Left lung (tissue), 10 donors: ENCODE results near the gene CHSY1. TPM values are rescaled to one million over a fixed set of nuclear protein-coding genes. Genes with fewer than 3 reads are reported as not detected.

ENCODE experiments used
- ATAC-seq: fragments of 200-7000 bp; cut with Tn5 transposase; one replicate; pipeline ENCODE4 v1.9.1; 2020; ENCODE audit warnings: moderate library complexity
- DNase-seq, 4 donors: peaks; one replicate each; pipeline ENCODE4 v3.0.0-alpha.2; 2013 to 2020
- H3K27ac ChIP-seq, 2 donors: fragments of 200-600 bp; sonication (generic) in 1 of 2; one replicate each; pipeline versions ENCODE4 v1.5.0 to v1.8.0; 2020 to 2021
- H3K27me3 ChIP-seq, 2 donors: fragments of 200-600 bp; sonication (generic) in 1 of 2; one replicate each; pipeline versions ENCODE4 v1.5.0 to v1.8.0; 2020 to 2021
- H3K36me3 ChIP-seq, 2 donors: fragments of 200-600 bp; sonication (generic) in 1 of 2; one replicate each; pipeline versions ENCODE4 v1.5.0 to v1.8.0; 2020 to 2021
- H3K4me1 ChIP-seq, 2 donors: fragments of 200-600 bp; one replicate each; pipeline ENCODE4 v1.8.0; 2021
- H3K4me3 ChIP-seq, 2 donors: fragments of 200-600 bp; sonication (generic) in 1 of 2; one replicate each; pipeline versions ENCODE4 v1.5.0 to v1.8.0; 2020 to 2021; ENCODE audit warnings: mild to moderate bottlenecking in 1 of 2
- H3K9me3 ChIP-seq, 2 donors: fragments of 200-600 bp; sonication (generic) in 1 of 2; one replicate each; pipeline versions ENCODE4 v1.5.0 to v1.8.0; 2020 to 2021
- intact Hi-C, 2 donors: fragments of 100-400 bp; cut with DNase I; formaldehyde crosslinking; loops; one replicate each; pipeline versions ENCODE4 v1.11.2 to v1.14.2; 2022
- polyA plus RNA-seq, 6 donors: library from polyadenylated mRNA; unstranded; fragments of 120-200 nt; gene quantifications; one replicate each; pipeline ENCODE4 v1.2.1, GENCODE V29; 2013; ENCODE audit not compliant: insufficient read length in 6 of 6
- total RNA-seq, 2 donors: library from RNA; stranded (reverse); fragmentation: NEBNext Ultra II Directional; extraction: Animal tissue kit (Norgen Biotek cat#: 25700); gene quantifications; one replicate each; pipeline ENCODE4 v1.2.1, GENCODE V29; 2021
- TF ChIP-seq, protein P1 (sequence below), 2 donors: fragments of 200-600 bp; sonication (generic) in 1 of 2; IDR thresholded peaks; one replicate each; pipeline versions ENCODE4 v1.5.0 to v1.8.0; 2021; ENCODE audit warnings: antibody characterized with exemption in 2 of 2
- donor health status: DM: no; HTN: yes; CAD: no.
- donor health status: DM: no; HTN: no; CAD: no.

The CHSY1 gene
- total and polyA plus RNA-seq, 8 donors, result 33.3 to 61.5 (median 51.5) TPM

DNA sequence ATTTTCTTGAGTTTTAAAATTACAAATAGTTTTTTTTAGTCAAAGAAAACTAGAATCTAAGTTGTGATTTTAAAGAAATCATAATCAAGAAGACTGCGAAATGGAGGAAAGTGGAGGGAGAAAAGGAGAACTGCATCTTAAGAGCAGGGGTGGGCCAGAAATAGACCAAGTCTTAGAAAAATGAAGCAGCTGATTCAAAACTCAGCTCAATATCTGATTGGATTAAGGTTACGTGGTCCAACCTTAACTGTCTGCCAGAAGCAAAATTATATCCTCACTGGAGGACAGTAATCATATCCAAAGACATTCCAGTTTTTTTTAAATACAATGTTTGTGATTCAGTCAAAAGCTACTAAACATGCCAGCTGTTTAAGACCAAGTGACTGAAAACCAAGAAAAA is 41.4 kb downstream of the CHSY1 start:
- H3K27me3 ChIP-seq, result no peaks in the 10 kb centered on the region
- TF ChIP-seq, protein P1, sequence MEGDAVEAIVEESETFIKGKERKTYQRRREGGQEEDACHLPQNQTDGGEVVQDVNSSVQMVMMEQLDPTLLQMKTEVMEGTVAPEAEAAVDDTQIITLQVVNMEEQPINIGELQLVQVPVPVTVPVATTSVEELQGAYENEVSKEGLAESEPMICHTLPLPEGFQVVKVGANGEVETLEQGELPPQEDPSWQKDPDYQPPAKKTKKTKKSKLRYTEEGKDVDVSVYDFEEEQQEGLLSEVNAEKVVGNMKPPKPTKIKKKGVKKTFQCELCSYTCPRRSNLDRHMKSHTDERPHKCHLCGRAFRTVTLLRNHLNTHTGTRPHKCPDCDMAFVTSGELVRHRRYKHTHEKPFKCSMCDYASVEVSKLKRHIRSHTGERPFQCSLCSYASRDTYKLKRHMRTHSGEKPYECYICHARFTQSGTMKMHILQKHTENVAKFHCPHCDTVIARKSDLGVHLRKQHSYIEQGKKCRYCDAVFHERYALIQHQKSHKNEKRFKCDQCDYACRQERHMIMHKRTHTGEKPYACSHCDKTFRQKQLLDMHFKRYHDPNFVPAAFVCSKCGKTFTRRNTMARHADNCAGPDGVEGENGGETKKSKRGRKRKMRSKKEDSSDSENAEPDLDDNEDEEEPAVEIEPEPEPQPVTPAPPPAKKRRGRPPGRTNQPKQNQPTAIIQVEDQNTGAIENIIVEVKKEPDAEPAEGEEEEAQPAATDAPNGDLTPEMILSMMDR (IDR thresholded peaks at IDR 0.05), result no peak
- no peak for ATAC-seq
- no peak overlapping the region for H3K4me3 ChIP-seq
- H3K4me1 ChIP-seq, result peaks cover 13 to 88% of the 10 kb centered on the region in 2 donors
- H3K36me3 ChIP-seq, result no peaks in the 10 kb centered on the region
- no peaks in the 10 kb centered on the region for H3K9me3 ChIP-seq
- H3K27ac ChIP-seq, result peak overlapping the region; percentile 3 to 84
- intact Hi-C loops, result no loop called here
- no peak for DNase-seq

DNA sequence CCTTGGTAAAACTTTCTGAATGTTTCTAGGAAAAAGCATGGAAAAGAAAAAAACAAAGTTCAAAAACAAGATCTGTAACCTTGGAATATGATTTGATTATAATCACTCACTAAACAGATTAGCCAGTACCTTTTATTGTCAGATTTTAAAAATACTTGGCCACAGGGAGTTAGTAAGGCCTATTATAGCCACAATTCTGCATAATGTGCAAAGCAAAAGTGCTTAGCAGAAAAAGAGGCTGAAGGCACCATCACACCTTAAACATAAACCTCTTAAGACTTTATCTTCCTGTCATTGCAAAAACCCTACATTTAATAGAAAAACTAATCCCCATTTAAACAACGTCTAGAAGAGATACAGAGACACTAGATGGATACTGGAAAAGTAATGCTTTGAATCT is 41.8 kb downstream of the CHSY1 start:
- intact Hi-C loops, result no loop called here
- peaks cover 17 to 92% of the 10 kb centered on the region in 2 donors for H3K4me1 ChIP-seq
- TF ChIP-seq, protein P1 (IDR thresholded peaks at IDR 0.05), result no peak
- no peaks in the 10 kb centered on the region for H3K9me3 ChIP-seq
- no peaks in the 10 kb centered on the region for H3K36me3 ChIP-seq
- no peak overlapping the region for H3K4me3 ChIP-seq
- no peak for ATAC-seq
- H3K27ac ChIP-seq, result peak overlapping the region; percentile 3 to 84
- no peaks in the 10 kb centered on the region for H3K27me3 ChIP-seq
- DNase-seq, result no peak

DNA sequence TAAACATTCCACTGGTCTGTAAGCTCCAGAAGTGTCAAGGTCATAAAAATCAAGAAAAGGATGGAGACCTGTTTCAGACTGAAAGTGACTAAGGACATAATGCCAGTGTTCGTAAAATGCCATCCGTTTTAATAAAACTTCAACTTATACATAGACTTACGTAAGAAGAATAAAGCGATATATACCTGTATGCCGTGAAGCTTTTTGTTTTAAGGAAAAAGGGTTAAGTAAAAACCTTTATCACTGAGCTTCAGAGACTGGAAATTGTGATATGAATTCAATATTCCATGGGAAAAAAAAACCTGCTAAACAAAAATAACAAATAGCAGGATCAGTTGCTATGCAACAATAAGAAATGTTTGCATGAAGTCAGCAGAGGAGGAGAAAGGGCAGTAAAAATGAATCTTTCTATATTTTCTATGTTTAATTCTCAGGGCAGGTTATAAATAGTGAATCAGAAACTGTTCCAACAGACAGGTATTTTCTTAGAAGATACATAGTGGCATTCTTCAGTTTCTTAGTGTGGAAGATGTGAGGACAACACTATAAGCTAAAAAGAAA is 42.5 kb downstream of the CHSY1 start:
- Histone ChIP-seq H3K27me3 (no peaks in the 10 kb centered on the region), H3K9me3 (no peaks in the 10 kb centered on the region), H3K27ac (peak overlapping the region; percentile 3 to 84), H3K4me3 (no peak overlapping the region), H3K4me1 (peaks cover 24 to 98% of the 10 kb centered on the region in 2 donors), H3K36me3 (no peaks in the 10 kb centered on the region)
- intact Hi-C loops, result no loop called here
- DNase-seq (no peak), ATAC-seq (no peak)
- TF ChIP-seq, protein P1 (IDR thresholded peaks at IDR 0.05), result no peak

DNA sequence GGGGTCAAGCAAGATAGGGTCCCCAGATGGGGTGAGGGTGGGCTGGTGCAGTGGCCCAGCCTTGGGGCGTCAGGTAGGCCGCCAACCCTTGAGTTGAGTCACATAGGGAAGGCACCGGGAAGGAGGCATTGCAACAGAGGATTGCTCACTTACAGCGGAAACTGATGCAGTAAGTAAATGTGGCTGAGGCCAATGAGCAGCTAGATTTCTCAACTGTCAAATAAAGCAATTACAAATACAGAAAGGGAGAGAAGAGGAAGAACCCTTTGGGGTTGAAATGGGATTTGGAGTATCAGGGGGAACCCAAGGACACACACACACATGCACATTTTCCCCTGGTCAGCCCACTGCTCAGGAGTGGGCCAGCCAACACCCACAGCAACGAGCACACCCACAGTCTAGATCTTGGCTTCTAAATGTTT is 44.0 kb downstream of the CHSY1 start:
- intact Hi-C loops, result no loop called here
- no peak for DNase-seq
- TF ChIP-seq, protein P1 (IDR thresholded peaks at IDR 0.05), result no peak
- H3K9me3 ChIP-seq, result no peaks in the 10 kb centered on the region
- no peak overlapping the region for H3K4me3 ChIP-seq
- H3K27me3 ChIP-seq, result no peaks in the 10 kb centered on the region
- H3K36me3 ChIP-seq, result no peaks in the 10 kb centered on the region
- H3K4me1 ChIP-seq, result peaks cover 31 to 97% of the 10 kb centered on the region in 2 donors
- peak overlapping the region; percentile 17 to 84 for H3K27ac ChIP-seq
- ATAC-seq, result peak; percentile 64

DNA sequence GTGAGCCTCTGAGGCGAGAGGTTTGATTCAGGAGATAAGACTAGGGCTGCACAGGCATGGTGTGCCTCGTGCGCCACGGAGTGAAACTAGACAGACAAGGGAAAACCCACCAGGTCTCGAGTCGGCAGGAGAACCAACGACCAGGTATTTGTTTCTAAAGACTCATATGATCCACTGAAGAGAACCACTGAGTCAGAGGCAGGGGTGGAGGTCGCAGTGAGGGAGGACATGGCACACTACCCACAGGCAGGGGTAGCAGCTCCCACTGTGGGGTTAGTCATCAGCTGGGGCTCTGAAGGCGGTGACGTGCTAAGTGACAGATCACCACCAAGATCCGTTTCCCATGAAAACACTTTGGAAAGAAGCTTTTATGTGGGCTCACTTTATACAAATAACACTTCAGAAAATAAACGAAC is 45.7 kb downstream of the CHSY1 start:
- no peaks in the 10 kb centered on the region for H3K9me3 ChIP-seq
- no peaks in the 10 kb centered on the region for H3K36me3 ChIP-seq
- no peaks in the 10 kb centered on the region for H3K27me3 ChIP-seq
- ATAC-seq (peak; percentile 7), DNase-seq (no peak)
- TF ChIP-seq, protein P1 (IDR thresholded peaks at IDR 0.05), result no peak
- intact Hi-C loops, result no loop called here
- peaks cover 42 to 95% of the 10 kb centered on the region in 2 donors for H3K4me1 ChIP-seq
- no peak overlapping the region for H3K4me3 ChIP-seq
- peak overlapping the region; percentile 79 to 84 for H3K27ac ChIP-seq
